ENCODE data around the gene TPK1.

The TPK1 gene

DNA sequence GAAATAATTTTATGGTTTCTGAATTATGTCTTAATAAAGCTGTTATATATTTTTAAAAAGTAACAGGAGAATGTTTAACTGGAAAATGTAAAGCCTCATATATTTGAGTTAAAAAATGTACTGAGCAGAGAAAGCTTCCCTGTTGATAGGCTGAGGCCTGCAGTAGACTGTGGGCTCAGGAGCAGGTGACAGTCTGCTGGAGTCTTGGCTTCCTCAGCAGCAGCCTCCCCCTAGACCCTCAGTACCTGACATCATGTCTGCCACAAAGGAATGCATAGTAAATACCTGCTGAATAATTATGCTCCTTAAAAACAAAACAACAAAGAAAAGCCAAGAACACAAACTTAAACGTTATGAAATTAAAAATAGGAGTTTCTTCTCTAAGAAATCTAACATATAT lies 358.5 kb downstream of the TPK1 start:
- no peak overlapping the region for H3K27ac ChIP-seq (ENCODE audit: extremely low read depth, low read depth, low read length)
- TF ChIP-seq ZNF521 (tag by site-specific recombination; IDR thresholded peaks at IDR 0.05) (no peak), ZNF140 (tag by site-specific recombination; IDR thresholded peaks at IDR 0.05) (no peak)
- no peak overlapping the region for H3K4me3 ChIP-seq (ENCODE audit: low read depth, low read length)
- no peaks in the 10 kb centered on the region for H3K36me3 ChIP-seq (ENCODE audit: control insufficient read depth in 2 of 2, insufficient read depth in 1 of 2, low read length in 2 of 2)
- ChIA-PET POLR2A (no interaction called here), CTCF (interaction anchor here (1.0 kb wide), 1 partner anchor 1695 kb away, joined by 3 read pairs; no protein-coding TSS in a partner anchor)
- no peaks in the 10 kb centered on the region for H3K4me1 ChIP-seq (ENCODE audit: control insufficient read depth, insufficient read depth, low read length)
- H3K9me3 ChIP-seq (ENCODE audit: control insufficient read depth, insufficient read depth, low read depth, low read length), result no peaks in the 10 kb centered on the region

DNA sequence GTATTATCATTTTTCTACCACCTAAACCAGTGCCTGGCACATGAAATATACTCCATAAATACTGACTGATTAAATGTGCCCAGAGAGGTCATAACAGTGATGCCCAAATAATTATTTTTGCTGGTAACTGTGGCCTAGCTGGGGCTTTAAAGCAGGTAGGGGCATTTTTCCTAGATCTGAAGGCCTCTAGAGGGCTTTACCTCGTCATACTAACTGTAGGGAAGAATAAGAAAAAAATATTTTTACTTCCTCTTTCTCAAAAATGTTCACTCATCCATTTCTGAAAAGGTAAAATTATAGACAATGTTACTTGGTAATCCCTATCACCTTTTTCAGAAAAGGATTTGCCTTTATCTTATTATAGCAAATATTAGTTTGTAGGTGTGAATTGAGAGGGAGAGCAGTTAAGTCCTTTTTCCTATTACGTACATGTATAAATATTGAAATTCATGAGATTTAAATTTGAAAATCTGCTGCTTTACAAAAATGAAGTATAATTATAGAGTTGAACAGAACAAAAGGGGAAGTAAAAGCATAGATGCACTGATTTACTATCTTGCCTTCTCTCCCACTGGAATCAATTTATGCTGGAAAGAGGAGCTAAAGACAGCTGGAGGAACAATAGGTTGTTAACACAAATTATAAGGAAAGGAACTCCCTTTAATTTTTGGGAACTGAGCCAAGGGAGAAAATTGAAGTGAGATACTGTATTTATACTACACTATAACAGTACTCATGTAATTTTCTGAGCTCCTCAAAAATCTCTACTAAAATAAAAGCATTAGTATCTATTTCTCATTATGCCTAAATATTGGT lies 360.8 kb downstream of the TPK1 start:
- ChIA-PET CTCF (no interaction called here), POLR2A (no interaction called here)
- H3K27ac ChIP-seq (ENCODE audit: extremely low read depth, low read depth, low read length), result no peak overlapping the region
- H3K4me3 ChIP-seq (ENCODE audit: low read depth, low read length), result no peak overlapping the region
- no peak for TF ChIP-seq ZNF785 (tag by site-specific recombination; IDR thresholded peaks at IDR 0.05)
- TF ChIP-seq, protein P1, sequence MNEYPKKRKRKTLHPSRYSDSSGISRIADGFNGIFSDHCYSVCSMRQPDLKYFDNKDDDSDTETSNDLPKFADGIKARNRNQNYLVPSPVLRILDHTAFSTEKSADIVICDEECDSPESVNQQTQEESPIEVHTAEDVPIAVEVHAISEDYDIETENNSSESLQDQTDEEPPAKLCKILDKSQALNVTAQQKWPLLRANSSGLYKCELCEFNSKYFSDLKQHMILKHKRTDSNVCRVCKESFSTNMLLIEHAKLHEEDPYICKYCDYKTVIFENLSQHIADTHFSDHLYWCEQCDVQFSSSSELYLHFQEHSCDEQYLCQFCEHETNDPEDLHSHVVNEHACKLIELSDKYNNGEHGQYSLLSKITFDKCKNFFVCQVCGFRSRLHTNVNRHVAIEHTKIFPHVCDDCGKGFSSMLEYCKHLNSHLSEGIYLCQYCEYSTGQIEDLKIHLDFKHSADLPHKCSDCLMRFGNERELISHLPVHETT (tag by site-specific recombination; IDR thresholded peaks at IDR 0.05), result no peak
- TF ChIP-seq, protein P2, sequence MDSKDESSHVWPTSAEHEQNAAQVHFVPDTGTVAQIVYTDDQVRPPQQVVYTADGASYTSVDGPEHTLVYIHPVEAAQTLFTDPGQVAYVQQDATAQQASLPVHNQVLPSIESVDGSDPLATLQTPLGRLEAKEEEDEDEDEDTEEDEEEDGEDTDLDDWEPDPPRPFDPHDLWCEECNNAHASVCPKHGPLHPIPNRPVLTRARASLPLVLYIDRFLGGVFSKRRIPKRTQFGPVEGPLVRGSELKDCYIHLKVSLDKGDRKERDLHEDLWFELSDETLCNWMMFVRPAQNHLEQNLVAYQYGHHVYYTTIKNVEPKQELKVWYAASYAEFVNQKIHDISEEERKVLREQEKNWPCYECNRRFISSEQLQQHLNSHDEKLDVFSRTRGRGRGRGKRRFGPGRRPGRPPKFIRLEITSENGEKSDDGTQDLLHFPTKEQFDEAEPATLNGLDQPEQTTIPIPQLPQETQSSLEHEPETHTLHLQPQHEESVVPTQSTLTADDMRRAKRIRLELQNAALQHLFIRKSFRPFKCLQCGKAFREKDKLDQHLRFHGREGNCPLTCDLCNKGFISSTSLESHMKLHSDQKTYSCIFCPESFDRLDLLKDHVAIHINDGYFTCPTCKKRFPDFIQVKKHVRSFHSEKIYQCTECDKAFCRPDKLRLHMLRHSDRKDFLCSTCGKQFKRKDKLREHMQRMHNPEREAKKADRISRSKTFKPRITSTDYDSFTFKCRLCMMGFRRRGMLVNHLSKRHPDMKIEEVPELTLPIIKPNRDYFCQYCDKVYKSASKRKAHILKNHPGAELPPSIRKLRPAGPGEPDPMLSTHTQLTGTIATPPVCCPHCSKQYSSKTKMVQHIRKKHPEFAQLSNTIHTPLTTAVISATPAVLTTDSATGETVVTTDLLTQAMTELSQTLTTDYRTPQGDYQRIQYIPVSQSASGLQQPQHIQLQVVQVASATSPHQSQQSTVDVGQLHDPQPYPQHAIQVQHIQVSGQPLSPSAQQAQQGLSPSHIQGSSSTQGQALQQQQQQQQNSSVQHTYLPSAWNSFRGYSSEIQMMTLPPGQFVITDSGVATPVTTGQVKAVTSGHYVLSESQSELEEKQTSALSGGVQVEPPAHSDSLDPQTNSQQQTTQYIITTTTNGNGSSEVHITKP (tag by site-specific recombination; IDR thresholded peaks at IDR 0.05), result no peak
- no peak for TF ChIP-seq ZNF341 (tag by site-specific recombination; IDR thresholded peaks at IDR 0.05; ENCODE audit: low read depth)
- no peak for TF ChIP-seq ZNF175 (tag by site-specific recombination; IDR thresholded peaks at IDR 0.05)
- no peak for TF ChIP-seq ZNF239 (tag by site-specific recombination; IDR thresholded peaks at IDR 0.05)
- no peak for TF ChIP-seq ZNF155 (tag by site-specific recombination; IDR thresholded peaks at IDR 0.05)
- no peak for TF ChIP-seq GLIS2 (tag by site-specific recombination; IDR thresholded peaks at IDR 0.05)
- TF ChIP-seq, protein P3, sequence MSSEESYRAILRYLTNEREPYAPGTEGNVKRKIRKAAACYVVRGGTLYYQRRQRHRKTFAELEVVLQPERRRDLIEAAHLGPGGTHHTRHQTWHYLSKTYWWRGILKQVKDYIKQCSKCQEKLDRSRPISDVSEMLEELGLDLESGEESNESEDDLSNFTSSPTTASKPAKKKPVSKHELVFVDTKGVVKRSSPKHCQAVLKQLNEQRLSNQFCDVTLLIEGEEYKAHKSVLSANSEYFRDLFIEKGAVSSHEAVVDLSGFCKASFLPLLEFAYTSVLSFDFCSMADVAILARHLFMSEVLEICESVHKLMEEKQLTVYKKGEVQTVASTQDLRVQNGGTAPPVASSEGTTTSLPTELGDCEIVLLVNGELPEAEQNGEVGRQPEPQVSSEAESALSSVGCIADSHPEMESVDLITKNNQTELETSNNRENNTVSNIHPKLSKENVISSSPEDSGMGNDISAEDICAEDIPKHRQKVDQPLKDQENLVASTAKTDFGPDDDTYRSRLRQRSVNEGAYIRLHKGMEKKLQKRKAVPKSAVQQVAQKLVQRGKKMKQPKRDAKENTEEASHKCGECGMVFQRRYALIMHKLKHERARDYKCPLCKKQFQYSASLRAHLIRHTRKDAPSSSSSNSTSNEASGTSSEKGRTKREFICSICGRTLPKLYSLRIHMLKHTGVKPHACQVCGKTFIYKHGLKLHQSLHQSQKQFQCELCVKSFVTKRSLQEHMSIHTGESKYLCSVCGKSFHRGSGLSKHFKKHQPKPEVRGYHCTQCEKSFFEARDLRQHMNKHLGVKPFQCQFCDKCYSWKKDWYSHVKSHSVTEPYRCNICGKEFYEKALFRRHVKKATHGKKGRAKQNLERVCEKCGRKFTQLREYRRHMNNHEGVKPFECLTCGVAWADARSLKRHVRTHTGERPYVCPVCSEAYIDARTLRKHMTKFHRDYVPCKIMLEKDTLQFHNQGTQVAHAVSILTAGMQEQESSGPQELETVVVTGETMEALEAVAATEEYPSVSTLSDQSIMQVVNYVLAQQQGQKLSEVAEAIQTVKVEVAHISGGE (tag by site-specific recombination; conservative IDR thresholded peaks at IDR 0.05; ENCODE audit: low read depth), result no peak
- no peak for TF ChIP-seq ZIC2 (tag by site-specific recombination; IDR thresholded peaks at IDR 0.05)
- TF ChIP-seq SCRT2 (tag by site-specific recombination; IDR thresholded peaks at IDR 0.05), result no peak
- no peak for TF ChIP-seq ZNF792 (tag by site-specific recombination; IDR thresholded peaks at IDR 0.05)
- no peak for TF ChIP-seq ZNF48 (tag by site-specific recombination; IDR thresholded peaks at IDR 0.05)
- no peak for TF ChIP-seq ZBTB21 (tag by site-specific recombination; IDR thresholded peaks at IDR 0.05)
- no peak for TF ChIP-seq ZNF132 (tag by site-specific recombination; IDR thresholded peaks at IDR 0.05; ENCODE audit: borderline replicate concordance)
- no peak for TF ChIP-seq MZF1 (tag by site-specific recombination; IDR thresholded peaks at IDR 0.05; ENCODE audit: borderline replicate concordance)
- TF ChIP-seq, protein P4, sequence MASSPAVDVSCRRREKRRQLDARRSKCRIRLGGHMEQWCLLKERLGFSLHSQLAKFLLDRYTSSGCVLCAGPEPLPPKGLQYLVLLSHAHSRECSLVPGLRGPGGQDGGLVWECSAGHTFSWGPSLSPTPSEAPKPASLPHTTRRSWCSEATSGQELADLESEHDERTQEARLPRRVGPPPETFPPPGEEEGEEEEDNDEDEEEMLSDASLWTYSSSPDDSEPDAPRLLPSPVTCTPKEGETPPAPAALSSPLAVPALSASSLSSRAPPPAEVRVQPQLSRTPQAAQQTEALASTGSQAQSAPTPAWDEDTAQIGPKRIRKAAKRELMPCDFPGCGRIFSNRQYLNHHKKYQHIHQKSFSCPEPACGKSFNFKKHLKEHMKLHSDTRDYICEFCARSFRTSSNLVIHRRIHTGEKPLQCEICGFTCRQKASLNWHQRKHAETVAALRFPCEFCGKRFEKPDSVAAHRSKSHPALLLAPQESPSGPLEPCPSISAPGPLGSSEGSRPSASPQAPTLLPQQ (tag by site-specific recombination; IDR thresholded peaks at IDR 0.05), result no peak
- TF ChIP-seq HOXA7 (CRISPR knock-in tag; IDR thresholded peaks at IDR 0.05; ENCODE audit: borderline replicate concordance), result no peak
- no peaks in the 10 kb centered on the region for H3K36me3 ChIP-seq (ENCODE audit: control insufficient read depth in 2 of 2, insufficient read depth in 1 of 2, low read length in 2 of 2)
- no peaks in the 10 kb centered on the region for H3K9me3 ChIP-seq (ENCODE audit: control insufficient read depth, insufficient read depth, low read depth, low read length)
- H3K4me1 ChIP-seq (ENCODE audit: control insufficient read depth, insufficient read depth, low read length), result no peaks in the 10 kb centered on the region

All from HEK293 (cell line).